Measurements from ENCODE around the gene CMTM8.
A peak's percentile ranks its signal among the peaks of the same experiment; 100 is the strongest.

The CMTM8 gene

DNA sequence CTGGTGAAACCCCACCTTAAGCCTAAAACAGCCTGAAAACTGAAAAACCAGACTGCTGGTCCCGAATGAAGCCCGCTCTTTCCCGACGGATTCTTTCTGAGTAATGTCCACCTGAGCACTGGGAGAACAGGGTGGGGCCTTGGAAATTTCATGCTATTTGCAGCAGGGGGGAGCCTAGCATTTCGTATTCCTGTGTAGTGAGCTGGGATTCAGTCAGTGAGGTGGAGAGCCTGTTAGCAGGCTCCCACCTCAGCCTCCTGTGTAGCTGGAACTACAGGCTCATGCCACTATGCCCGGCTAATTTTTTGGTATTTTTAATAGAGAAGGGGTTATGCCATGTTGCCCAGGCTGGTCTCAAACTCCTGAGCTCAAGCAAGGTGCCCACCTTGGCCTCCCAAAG is 74.7 kb downstream of the CMTM8 start:
- Histone ChIP-seq H2BK15ac (ENCODE audit: low read length) (no peak overlapping the region), H2AFZ (ENCODE audit: low read length) (no peak overlapping the region), H3K9me3 (replicated peaks in 1 of 2; ENCODE audit: control insufficient read depth in 2 of 2, insufficient read depth in 1 of 2, low read depth in 1 of 2, low read length in 2 of 2) (peaks cover 2 to 3% of the 10 kb centered on the region in 2 donors), H3K4me2 (ENCODE audit: insufficient read depth, low read length, poor library complexity, severe bottlenecking) (no peak overlapping the region), H3K9ac (ENCODE audit: low read depth, low read length, poor library complexity) (no peak overlapping the region), H2BK12ac (ENCODE audit: low read length) (no peak overlapping the region), H3K14ac (ENCODE audit: low read length) (no peak overlapping the region), H3K27ac (replicated peaks; ENCODE audit: low read length) (no peak overlapping the region), H2BK120ac (ENCODE audit: low read depth, low read length) (no peak overlapping the region), H3K27me3 (ENCODE audit: control insufficient read depth in 3 of 3, insufficient read depth in 3 of 3, low read depth in 1 of 3, low read length in 3 of 3) (no peaks in the 10 kb centered on the region), H3K79me1 (ENCODE audit: low read depth, low read length) (no peaks in the 10 kb centered on the region), H3K4me1 (ENCODE audit: control insufficient read depth in 2 of 2, insufficient read depth in 1 of 2, low read depth in 1 of 2, low read length in 2 of 2) (peaks cover 9 to 10% of the 10 kb centered on the region in 2 donors), H4K91ac (ENCODE audit: low read depth, low read length, poor library complexity) (no peak overlapping the region), H3K4me3 (ENCODE audit: low read length in 2 of 2) (no peak overlapping the region), H2AK5ac (ENCODE audit: low read depth, low read length) (no peak overlapping the region), H3K36me3 (replicated peaks in 1 of 2; ENCODE audit: control insufficient read depth in 2 of 2, insufficient read depth in 2 of 2, low read length in 2 of 2) (no peaks in the 10 kb centered on the region), H3K23ac (ENCODE audit: low read depth, low read length, poor library complexity) (no peak overlapping the region), H2BK5ac (ENCODE audit: low read length) (no peak overlapping the region), H4K8ac (ENCODE audit: low read depth, low read length) (no peak overlapping the region), H3K18ac (ENCODE audit: low read length) (no peak overlapping the region), H3K4ac (ENCODE audit: low read length) (no peak overlapping the region)
- WGBS, 2 donors (ENCODE audit: extremely low coverage in 2 of 2, insufficient read length in 2 of 2, insufficient replicate concordance in 1 of 2) = no CpG with 5 or more reads among the region's 6 CpGs
- no peak for DNase-seq (ENCODE audit: low spot score)

DNA sequence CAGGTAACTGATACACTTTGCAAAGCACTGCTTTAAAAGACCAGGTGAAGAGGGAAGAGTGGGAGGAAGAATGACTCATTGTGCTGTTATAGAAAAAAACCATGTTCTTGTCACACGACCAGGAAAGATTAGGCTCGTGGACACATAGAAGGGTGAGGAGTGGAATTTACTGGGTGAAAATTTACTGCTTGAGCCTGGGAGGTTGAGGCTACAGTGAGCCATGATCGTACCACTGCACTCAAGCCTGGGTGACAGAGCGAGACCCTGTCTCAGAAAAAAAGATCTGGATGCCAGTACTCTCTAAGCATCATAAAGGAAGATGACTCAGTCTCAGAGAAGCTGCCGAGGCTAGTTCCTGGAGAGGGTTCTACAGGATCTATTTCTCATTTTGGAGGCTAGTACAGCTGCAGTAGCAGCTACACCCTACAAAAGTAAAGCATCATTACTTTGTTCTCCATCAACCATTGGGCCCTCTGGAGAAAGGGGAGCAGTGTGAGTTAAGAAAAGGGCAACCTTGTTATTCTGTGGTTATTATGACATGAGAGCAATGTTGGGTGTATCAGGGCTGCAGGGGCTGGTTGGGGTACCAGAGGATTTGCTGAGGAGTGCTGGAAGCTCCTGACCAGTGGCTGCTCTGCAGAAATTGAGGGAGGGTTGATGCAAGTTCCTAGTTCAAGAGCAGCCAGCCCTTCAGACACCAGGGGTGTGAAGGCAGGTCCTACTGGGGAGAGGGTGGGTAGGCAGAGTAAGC is 75.4 kb downstream of the CMTM8 start:
- Histone ChIP-seq H3K23ac (ENCODE audit: low read depth, low read length, poor library complexity) (no peak overlapping the region), H2BK120ac (ENCODE audit: low read depth, low read length) (no peak overlapping the region), H2BK12ac (ENCODE audit: low read length) (no peak overlapping the region), H2BK15ac (ENCODE audit: low read length) (no peak overlapping the region), H3K9me3 (replicated peaks in 1 of 2; ENCODE audit: control insufficient read depth in 2 of 2, insufficient read depth in 1 of 2, low read depth in 1 of 2, low read length in 2 of 2) (peaks cover 2 to 3% of the 10 kb centered on the region in 2 donors), H3K79me1 (ENCODE audit: low read depth, low read length) (no peaks in the 10 kb centered on the region), H4K91ac (ENCODE audit: low read depth, low read length, poor library complexity) (no peak overlapping the region), H3K36me3 (replicated peaks in 1 of 2; ENCODE audit: control insufficient read depth in 2 of 2, insufficient read depth in 2 of 2, low read length in 2 of 2) (no peaks in the 10 kb centered on the region), H4K8ac (ENCODE audit: low read depth, low read length) (no peak overlapping the region), H2BK5ac (ENCODE audit: low read length) (no peak overlapping the region), H3K27me3 (ENCODE audit: control insufficient read depth in 3 of 3, insufficient read depth in 3 of 3, low read depth in 1 of 3, low read length in 3 of 3) (no peaks in the 10 kb centered on the region), H3K4me1 (ENCODE audit: control insufficient read depth in 2 of 2, insufficient read depth in 1 of 2, low read depth in 1 of 2, low read length in 2 of 2) (peaks cover 8 to 10% of the 10 kb centered on the region in 2 donors), H3K4me3 (ENCODE audit: low read length in 2 of 2) (no peak overlapping the region), H3K9ac (ENCODE audit: low read depth, low read length, poor library complexity) (no peak overlapping the region), H2AFZ (ENCODE audit: low read length) (no peak overlapping the region), H3K27ac (replicated peaks; ENCODE audit: low read length) (no peak overlapping the region), H3K14ac (ENCODE audit: low read length) (no peak overlapping the region), H2AK5ac (ENCODE audit: low read depth, low read length) (no peak overlapping the region), H3K4me2 (ENCODE audit: insufficient read depth, low read length, poor library complexity, severe bottlenecking) (no peak overlapping the region), H3K4ac (ENCODE audit: low read length) (peak overlapping the region; percentile 38), H3K18ac (ENCODE audit: low read length) (no peak overlapping the region)
- no peak for DNase-seq (ENCODE audit: low spot score)
- no CpG with 5 or more reads among the region's 5 CpGs for WGBS, 2 donors (ENCODE audit: extremely low coverage in 2 of 2, insufficient read length in 2 of 2, insufficient replicate concordance in 1 of 2)

DNA sequence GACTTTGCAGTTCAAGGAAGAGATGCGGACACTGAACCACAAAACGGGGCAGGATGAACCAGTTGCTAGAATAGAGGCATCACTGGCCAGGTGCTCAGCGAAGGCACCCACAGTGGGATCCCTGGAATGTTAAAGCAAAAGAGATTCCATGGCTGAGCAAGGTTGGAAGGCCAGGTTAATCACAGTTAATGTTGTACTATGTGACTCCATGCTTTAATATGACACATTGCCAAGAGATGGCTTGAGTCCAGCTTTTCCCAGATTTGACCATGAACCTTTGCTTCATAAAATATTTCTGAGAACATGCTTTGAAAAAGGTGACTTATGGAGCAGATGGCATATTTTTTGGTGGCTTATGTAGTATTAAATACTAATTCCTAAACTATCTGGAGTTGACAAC is 77.0 kb downstream of the CMTM8 start:
- H3K9ac ChIP-seq (ENCODE audit: low read depth, low read length, poor library complexity) = no peak overlapping the region
- H2AK5ac ChIP-seq (ENCODE audit: low read depth, low read length) = no peak overlapping the region
- H3K36me3 ChIP-seq (replicated peaks in 1 of 2; ENCODE audit: control insufficient read depth in 2 of 2, insufficient read depth in 2 of 2, low read length in 2 of 2) = no peaks in the 10 kb centered on the region
- H3K79me1 ChIP-seq (ENCODE audit: low read depth, low read length) = no peaks in the 10 kb centered on the region
- no peak overlapping the region for H3K23ac ChIP-seq (ENCODE audit: low read depth, low read length, poor library complexity)
- H3K9me3 ChIP-seq (replicated peaks in 1 of 2; ENCODE audit: control insufficient read depth in 2 of 2, insufficient read depth in 1 of 2, low read depth in 1 of 2, low read length in 2 of 2) = peaks cover 2 to 3% of the 10 kb centered on the region in 2 donors
- H3K27ac ChIP-seq (replicated peaks; ENCODE audit: low read length) = no peak overlapping the region
- no peak overlapping the region for H3K14ac ChIP-seq (ENCODE audit: low read length)
- no peak overlapping the region for H2BK120ac ChIP-seq (ENCODE audit: low read depth, low read length)
- H4K8ac ChIP-seq (ENCODE audit: low read depth, low read length) = no peak overlapping the region
- H3K27me3 ChIP-seq (ENCODE audit: control insufficient read depth in 3 of 3, insufficient read depth in 3 of 3, low read depth in 1 of 3, low read length in 3 of 3) = no peaks in the 10 kb centered on the region
- no peak overlapping the region for H2BK5ac ChIP-seq (ENCODE audit: low read length)
- WGBS, 2 donors (ENCODE audit: extremely low coverage in 2 of 2, insufficient read length in 2 of 2, insufficient replicate concordance in 1 of 2) = no CpG with 5 or more reads among the region's 3 CpGs
- H3K4me2 ChIP-seq (ENCODE audit: insufficient read depth, low read length, poor library complexity, severe bottlenecking) = no peak overlapping the region
- H2AFZ ChIP-seq (ENCODE audit: low read length) = no peak overlapping the region
- DNase-seq (ENCODE audit: low spot score) = no peak
- peak overlapping the region; percentile 67 for H3K18ac ChIP-seq (ENCODE audit: low read length)
- no peak overlapping the region for H2BK15ac ChIP-seq (ENCODE audit: low read length)
- H2BK12ac ChIP-seq (ENCODE audit: low read length) = no peak overlapping the region
- H4K91ac ChIP-seq (ENCODE audit: low read depth, low read length, poor library complexity) = no peak overlapping the region
- H3K4ac ChIP-seq (ENCODE audit: low read length) = no peak overlapping the region
- no peak overlapping the region for H3K4me3 ChIP-seq (ENCODE audit: low read length in 2 of 2)
- peaks cover 7 to 16% of the 10 kb centered on the region in 2 donors for H3K4me1 ChIP-seq (ENCODE audit: control insufficient read depth in 2 of 2, insufficient read depth in 1 of 2, low read depth in 1 of 2, low read length in 2 of 2)

DNA sequence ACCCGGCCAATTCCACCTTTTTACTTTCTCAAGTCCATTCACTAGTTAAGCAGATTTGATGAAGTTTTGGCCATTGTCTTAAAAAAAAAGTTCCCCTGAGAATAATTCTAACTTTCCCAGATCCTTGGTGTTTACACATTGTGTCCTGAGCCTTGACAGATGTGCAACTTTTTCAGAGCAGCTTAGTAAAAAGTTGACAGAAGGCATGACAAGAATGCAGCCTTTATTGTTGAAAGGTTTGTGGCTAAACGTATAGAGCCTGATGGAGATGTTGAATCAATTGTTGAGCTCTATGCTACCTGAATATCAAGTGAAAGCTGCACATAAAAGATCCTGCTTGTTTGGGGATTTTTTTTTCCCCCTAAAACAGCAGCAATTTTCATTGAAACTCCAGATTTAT is 77.8 kb downstream of the CMTM8 start:
- Histone ChIP-seq H3K4ac (ENCODE audit: low read length) (no peak overlapping the region), H3K18ac (ENCODE audit: low read length) (no peak overlapping the region), H4K91ac (ENCODE audit: low read depth, low read length, poor library complexity) (no peak overlapping the region), H3K36me3 (replicated peaks in 1 of 2; ENCODE audit: control insufficient read depth in 2 of 2, insufficient read depth in 2 of 2, low read length in 2 of 2) (no peaks in the 10 kb centered on the region), H3K27ac (replicated peaks; ENCODE audit: low read length) (peak overlapping the region; percentile 59), H2AFZ (ENCODE audit: low read length) (no peak overlapping the region), H3K9ac (ENCODE audit: low read depth, low read length, poor library complexity) (no peak overlapping the region), H3K79me1 (ENCODE audit: low read depth, low read length) (no peaks in the 10 kb centered on the region), H3K4me2 (ENCODE audit: insufficient read depth, low read length, poor library complexity, severe bottlenecking) (no peak overlapping the region), H3K9me3 (replicated peaks in 1 of 2; ENCODE audit: control insufficient read depth in 2 of 2, insufficient read depth in 1 of 2, low read depth in 1 of 2, low read length in 2 of 2) (peaks cover 2 to 3% of the 10 kb centered on the region in 2 donors), H3K23ac (ENCODE audit: low read depth, low read length, poor library complexity) (no peak overlapping the region), H2BK5ac (ENCODE audit: low read length) (no peak overlapping the region), H3K4me3 (ENCODE audit: low read length in 2 of 2) (no peak overlapping the region), H4K8ac (ENCODE audit: low read depth, low read length) (no peak overlapping the region), H3K4me1 (ENCODE audit: control insufficient read depth in 2 of 2, insufficient read depth in 1 of 2, low read depth in 1 of 2, low read length in 2 of 2) (peaks cover 9 to 22% of the 10 kb centered on the region in 2 donors), H2BK15ac (ENCODE audit: low read length) (no peak overlapping the region), H2BK12ac (ENCODE audit: low read length) (no peak overlapping the region), H3K27me3 (ENCODE audit: control insufficient read depth in 3 of 3, insufficient read depth in 3 of 3, low read depth in 1 of 3, low read length in 3 of 3) (no peaks in the 10 kb centered on the region), H2AK5ac (ENCODE audit: low read depth, low read length) (no peak overlapping the region), H2BK120ac (ENCODE audit: low read depth, low read length) (no peak overlapping the region), H3K14ac (ENCODE audit: low read length) (no peak overlapping the region)
- WGBS, 2 donors (ENCODE audit: extremely low coverage in 2 of 2, insufficient read length in 2 of 2, insufficient replicate concordance in 1 of 2) = no CpG with 5 or more reads among the region's 2 CpGs
- DNase-seq (ENCODE audit: low spot score) = peak; percentile 40
